ENCODE results near the gene VSTM5. TPM values are rescaled to one million over a fixed set of nuclear protein-coding genes. Genes with fewer than 3 reads are reported as not detected.
"Not testable (repeated sequence)": the region's sequence is repeated elsewhere in the genome, so short reads cannot be mapped to it uniquely, and the experiment has no call there.

Gene VSTM5
- total RNA-seq, 1 experiment from 2014 or later = not detected

DNA sequence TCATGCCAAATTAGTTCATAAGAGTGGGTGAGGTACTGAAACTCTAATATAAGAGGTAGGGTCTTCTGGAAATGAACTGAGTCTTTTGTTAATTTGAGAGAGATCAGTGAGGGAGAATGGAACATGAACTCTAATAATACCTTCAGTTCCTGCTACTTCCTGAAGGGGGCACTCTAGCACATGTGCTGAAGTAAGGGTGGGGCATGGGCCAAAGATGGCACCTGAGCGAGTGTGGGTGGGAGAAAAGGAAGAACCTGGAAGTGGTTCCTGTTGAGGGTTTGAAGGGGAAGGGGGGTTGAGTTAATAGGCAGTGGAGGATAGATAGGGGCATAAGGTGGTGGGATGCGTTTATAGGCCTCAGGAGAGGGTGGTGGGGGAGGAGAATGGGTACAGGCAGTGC lies 18.0 kb upstream of the VSTM5 start:
- POLR2A ChIA-PET; H3K27ac Mint-ChIP-seq (ENCODE audit: low read depth, unreplicated experiment); H3K27me3 Mint-ChIP-seq (ENCODE audit: insufficient read depth, unreplicated experiment); H3K4me3 Mint-ChIP-seq (ENCODE audit: unreplicated experiment); H3K9me3 Mint-ChIP-seq (ENCODE audit: unreplicated experiment); DNase-seq (ENCODE audit: unreplicated experiment); H3K4me1 Mint-ChIP-seq (ENCODE audit: insufficient read depth, unreplicated experiment); H3K36me3 Mint-ChIP-seq (ENCODE audit: insufficient read depth, unreplicated experiment); intact Hi-C loops (cut with micrococcal nuclease); BruUV-seq (replicated peaks): not testable (repeated sequence)
- CTCF ChIA-PET = interaction anchor here (0.7 to 0.9 kb wide), 2 partner anchors 10 to 301 kb away, joined by 4 read pairs; no protein-coding TSS in a partner anchor
- TF ChIP-seq, protein P1, sequence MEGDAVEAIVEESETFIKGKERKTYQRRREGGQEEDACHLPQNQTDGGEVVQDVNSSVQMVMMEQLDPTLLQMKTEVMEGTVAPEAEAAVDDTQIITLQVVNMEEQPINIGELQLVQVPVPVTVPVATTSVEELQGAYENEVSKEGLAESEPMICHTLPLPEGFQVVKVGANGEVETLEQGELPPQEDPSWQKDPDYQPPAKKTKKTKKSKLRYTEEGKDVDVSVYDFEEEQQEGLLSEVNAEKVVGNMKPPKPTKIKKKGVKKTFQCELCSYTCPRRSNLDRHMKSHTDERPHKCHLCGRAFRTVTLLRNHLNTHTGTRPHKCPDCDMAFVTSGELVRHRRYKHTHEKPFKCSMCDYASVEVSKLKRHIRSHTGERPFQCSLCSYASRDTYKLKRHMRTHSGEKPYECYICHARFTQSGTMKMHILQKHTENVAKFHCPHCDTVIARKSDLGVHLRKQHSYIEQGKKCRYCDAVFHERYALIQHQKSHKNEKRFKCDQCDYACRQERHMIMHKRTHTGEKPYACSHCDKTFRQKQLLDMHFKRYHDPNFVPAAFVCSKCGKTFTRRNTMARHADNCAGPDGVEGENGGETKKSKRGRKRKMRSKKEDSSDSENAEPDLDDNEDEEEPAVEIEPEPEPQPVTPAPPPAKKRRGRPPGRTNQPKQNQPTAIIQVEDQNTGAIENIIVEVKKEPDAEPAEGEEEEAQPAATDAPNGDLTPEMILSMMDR (IDR thresholded peaks at IDR 0.05; ENCODE audit: unreplicated experiment) = peak; percentile 22

DNA sequence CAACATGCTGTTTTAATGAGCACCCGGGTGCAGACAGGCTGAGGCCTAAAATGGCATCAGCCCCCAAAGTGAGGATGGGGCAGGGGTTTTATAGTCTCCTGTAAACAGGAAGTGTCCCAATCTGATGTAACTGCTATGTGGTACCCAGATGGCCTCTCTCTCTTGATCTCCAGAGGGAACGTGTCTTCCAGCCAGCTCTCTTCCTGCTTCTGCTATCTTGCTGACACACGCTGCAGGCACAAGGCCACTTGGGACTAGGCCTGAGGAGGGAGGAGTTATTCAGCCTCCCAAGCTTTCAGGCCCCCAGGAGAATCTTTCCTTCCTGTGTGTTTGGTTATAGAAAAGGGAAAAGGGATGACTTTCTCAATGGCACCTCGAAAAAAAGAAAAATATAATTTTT lies 11.4 kb upstream of the VSTM5 start:
- Mint-ChIP-seq H3K9me3 (ENCODE audit: unreplicated experiment) (no peaks in the 10 kb centered on the region), H3K27me3 (ENCODE audit: insufficient read depth, unreplicated experiment) (no peaks in the 10 kb centered on the region), H3K36me3 (ENCODE audit: insufficient read depth, unreplicated experiment) (no peaks in the 10 kb centered on the region), H3K27ac (ENCODE audit: low read depth, unreplicated experiment) (no peak overlapping the region), H3K4me3 (ENCODE audit: unreplicated experiment) (no peak overlapping the region), H3K4me1 (ENCODE audit: insufficient read depth, unreplicated experiment) (no peaks in the 10 kb centered on the region)
- POLR2A ChIA-PET = no interaction called here
- no TSS peak for BruUV-seq (replicated peaks)
- TF ChIP-seq, protein P1 (IDR thresholded peaks at IDR 0.05; ENCODE audit: unreplicated experiment) = no peak
- intact Hi-C loops (cut with micrococcal nuclease) = no loop called here
- no peak for DNase-seq (ENCODE audit: unreplicated experiment)
- CTCF ChIA-PET = interaction anchor here (0.7 kb wide), 1 partner anchor 1848 kb away, joined by 3 read pairs; no protein-coding TSS in a partner anchor

DNA sequence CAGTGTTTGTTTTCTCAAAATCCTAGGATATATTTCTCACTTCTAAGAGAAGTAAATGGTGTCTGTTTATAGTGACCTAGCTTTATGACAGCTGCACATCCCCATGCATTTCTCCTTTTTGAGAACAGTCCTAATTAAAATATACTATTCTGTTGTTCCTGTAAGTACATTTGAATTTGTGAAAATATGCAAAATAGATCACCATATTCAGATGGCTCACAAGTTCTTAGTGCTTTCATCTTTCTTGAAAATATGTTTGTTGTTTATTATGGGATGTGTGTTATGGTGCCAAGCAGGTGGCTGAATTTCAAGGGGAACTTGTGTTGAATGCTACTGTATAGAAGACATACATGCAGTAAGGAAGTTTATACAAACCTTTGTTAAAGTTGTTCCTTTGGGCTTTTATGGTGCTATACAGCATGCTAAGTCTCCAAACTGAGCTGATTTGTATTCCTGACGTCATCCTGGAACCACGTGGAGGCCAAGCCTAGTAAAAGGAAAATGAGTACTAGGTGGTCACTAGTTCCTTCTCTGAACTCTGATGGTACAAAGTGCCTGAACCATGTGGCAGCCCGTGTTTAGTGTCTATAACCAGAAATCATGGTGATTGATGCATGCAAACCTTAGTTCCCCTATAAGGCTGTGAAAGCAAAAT lies 7.8 kb upstream of the VSTM5 start:
- no peak for DNase-seq (ENCODE audit: unreplicated experiment)
- Mint-ChIP-seq H3K4me3 (ENCODE audit: unreplicated experiment) (no peak overlapping the region), H3K36me3 (ENCODE audit: insufficient read depth, unreplicated experiment) (no peaks in the 10 kb centered on the region), H3K27ac (ENCODE audit: low read depth, unreplicated experiment) (no peak overlapping the region), H3K27me3 (ENCODE audit: insufficient read depth, unreplicated experiment) (no peaks in the 10 kb centered on the region), H3K4me1 (ENCODE audit: insufficient read depth, unreplicated experiment) (no peaks in the 10 kb centered on the region), H3K9me3 (ENCODE audit: unreplicated experiment) (no peaks in the 10 kb centered on the region)
- TF ChIP-seq, protein P1 (IDR thresholded peaks at IDR 0.05; ENCODE audit: unreplicated experiment) = no peak
- CTCF ChIA-PET = interaction anchor here (0.8 to 0.9 kb wide), 2 partner anchors 10 to 622 kb away, joined by 3 to 4 read pairs; no protein-coding TSS in a partner anchor
- no TSS peak for BruUV-seq (replicated peaks)
- intact Hi-C loops (cut with micrococcal nuclease) = no loop called here
- POLR2A ChIA-PET = interaction anchor here (1.7 kb wide), 1 partner anchor 10 kb away, joined by 4 read pairs; no protein-coding TSS in a partner anchor

DNA sequence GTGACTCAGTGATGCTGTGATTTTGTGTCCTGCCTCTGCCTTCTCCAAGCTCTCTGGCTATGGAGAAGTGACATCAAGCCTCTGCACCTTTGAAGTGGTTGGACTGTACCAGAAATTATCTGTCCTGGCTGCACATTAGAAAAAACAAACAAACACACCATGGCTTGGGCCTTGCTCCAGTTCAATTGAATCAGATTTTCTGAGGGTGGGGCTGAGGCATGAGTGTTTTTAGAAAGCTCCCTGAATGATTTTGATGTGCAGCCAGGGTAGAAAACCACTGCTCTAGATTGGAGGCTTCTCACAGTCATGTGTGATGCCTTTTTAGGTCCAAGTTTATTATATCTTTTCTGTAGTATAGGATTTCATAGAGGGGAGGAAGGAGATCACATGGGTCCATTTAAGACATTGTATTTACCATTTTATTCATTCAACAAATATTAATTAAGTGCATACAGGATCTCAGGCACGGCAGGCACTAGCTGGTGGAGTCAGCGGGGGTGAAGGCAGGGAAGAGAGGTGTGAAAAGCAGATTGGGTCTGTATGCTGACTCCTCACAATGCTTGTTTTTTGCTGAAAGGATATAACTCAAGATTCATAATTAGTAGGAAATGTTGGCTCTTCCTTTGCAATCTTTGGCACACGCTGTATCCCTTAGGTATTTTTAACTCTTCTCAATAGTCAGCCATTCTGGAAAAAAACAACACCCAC lies 7.1 kb upstream of the VSTM5 start:
- BruUV-seq (replicated peaks) = no TSS peak

More for the DNA sequence above, 7.1 kb upstream of the VSTM5 start:
- Mint-ChIP-seq H3K27me3 (ENCODE audit: insufficient read depth, unreplicated experiment) (no peaks in the 10 kb centered on the region), H3K9me3 (ENCODE audit: unreplicated experiment) (no peaks in the 10 kb centered on the region), H3K36me3 (ENCODE audit: insufficient read depth, unreplicated experiment) (no peaks in the 10 kb centered on the region), H3K4me3 (ENCODE audit: unreplicated experiment) (no peak overlapping the region), H3K27ac (ENCODE audit: low read depth, unreplicated experiment) (no peak overlapping the region), H3K4me1 (ENCODE audit: insufficient read depth, unreplicated experiment) (no peaks in the 10 kb centered on the region)
- DNase-seq (ENCODE audit: unreplicated experiment) = no peak
- ChIA-PET CTCF (no interaction called here), POLR2A (interaction anchor here (1.7 kb wide), 1 partner anchor 9 kb away, joined by 4 read pairs; no protein-coding TSS in a partner anchor)
- intact Hi-C loops (cut with micrococcal nuclease) = no loop called here
- TF ChIP-seq, protein P1 (IDR thresholded peaks at IDR 0.05; ENCODE audit: unreplicated experiment) = no peak

Data from MCF 10A (cell line).